B cell (primary cell): ENCODE measurements around the gene CAMK2N1.

Source experiments
- EZH2 ChIP-seq: IDR thresholded peaks from 2 replicates; pipeline ENCODE4 v1.6.1; 2012; ENCODE audit warnings: borderline replicate concordance, low read depth, mild to moderate bottlenecking, moderate library complexity, low read length; ENCODE audit not compliant: insufficient read depth, poor library complexity, severe bottlenecking
- TF ChIP-seq, protein P1 (sequence below): fragments of 200-600 bp; IDR thresholded peaks from one replicate; pipeline ENCODE4 v1.8.0; 2022; ENCODE audit warnings: antibody characterized with exemption, mild to moderate bottlenecking

DNA sequence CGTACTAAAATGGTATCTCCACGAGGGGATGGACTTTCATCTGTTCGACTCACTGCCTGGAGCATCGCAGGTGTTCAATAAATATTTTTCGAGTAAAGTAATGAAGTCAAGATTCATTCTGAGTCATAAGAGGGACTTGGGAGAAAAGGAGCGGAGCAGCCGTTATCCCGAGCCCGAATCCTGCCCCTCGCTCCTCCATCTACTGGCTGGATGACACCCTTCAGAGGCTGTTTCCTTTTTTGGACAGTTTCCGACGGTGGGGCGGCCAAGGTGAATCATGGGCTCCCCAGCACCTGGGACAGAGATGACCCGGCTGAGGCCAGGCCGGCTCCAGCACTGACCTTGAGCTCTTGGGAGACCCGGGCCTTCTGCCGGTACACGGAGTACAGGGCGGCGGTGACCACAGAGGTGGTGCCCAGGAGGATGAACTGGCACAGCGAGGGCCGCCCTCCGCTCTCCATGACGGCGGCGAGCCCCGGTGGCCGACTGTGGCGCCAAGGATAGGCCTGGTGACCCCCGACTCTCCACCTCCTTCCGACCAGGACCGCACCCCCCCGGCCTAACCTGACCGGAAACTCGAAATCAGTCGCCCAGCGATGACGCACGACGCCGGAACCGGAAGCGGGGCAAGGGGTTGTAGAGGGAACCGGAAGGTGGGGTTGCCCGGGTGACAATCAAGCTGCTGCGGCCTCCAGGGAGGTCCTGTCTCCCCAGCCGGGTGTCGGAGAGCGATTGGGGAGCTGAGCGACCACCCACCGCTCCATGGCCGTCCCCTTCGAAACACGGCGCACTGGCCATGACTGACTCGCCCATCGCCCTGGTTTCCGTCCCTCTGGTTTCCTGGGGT lies 21.8 kb upstream of the CAMK2N1 start, which contains the start of gene MUL1:
- TF ChIP-seq, protein P1, sequence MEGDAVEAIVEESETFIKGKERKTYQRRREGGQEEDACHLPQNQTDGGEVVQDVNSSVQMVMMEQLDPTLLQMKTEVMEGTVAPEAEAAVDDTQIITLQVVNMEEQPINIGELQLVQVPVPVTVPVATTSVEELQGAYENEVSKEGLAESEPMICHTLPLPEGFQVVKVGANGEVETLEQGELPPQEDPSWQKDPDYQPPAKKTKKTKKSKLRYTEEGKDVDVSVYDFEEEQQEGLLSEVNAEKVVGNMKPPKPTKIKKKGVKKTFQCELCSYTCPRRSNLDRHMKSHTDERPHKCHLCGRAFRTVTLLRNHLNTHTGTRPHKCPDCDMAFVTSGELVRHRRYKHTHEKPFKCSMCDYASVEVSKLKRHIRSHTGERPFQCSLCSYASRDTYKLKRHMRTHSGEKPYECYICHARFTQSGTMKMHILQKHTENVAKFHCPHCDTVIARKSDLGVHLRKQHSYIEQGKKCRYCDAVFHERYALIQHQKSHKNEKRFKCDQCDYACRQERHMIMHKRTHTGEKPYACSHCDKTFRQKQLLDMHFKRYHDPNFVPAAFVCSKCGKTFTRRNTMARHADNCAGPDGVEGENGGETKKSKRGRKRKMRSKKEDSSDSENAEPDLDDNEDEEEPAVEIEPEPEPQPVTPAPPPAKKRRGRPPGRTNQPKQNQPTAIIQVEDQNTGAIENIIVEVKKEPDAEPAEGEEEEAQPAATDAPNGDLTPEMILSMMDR = no peak
- no peak for TF ChIP-seq EZH2
